Measurements from ENCODE around the gene GH1. TPM values are rescaled to one million over a fixed set of nuclear protein-coding genes. Genes with fewer than 3 reads are reported as not detected.
"Not testable (repeated sequence)": the region's sequence is repeated elsewhere in the genome, so short reads cannot be mapped to it uniquely, and the experiment has no call there.

GH1 gene
- total and polyA plus RNA-seq, 2 experiments from 2014 or later = not detected

DNA sequence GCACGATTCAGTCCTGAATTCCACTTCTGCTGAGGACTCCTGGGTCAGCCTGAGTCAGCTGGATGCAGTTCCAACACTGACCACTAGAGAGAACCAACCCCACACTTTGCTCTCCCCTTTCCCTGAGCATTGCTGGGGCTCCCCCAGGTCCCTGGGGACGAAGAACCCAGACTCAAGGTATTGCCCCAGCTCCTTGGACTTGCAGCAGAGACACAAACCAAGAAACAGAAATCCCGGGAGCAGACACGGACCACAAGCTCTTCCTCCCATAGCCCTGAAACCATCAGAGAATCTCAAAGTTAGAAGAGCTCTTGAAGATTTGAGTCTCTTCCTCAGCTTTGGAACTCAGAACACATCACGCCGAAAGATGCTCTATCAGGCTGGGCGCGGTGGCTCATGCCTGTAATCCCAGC, 678 bp upstream of the GH1 start:
- H3K9me3 ChIP-seq (ENCODE audit: low read depth) = no peaks in the 10 kb centered on the region
- in situ Hi-C loops (cut with MboI) = loop anchor here (25.0 kb wide), 1 partner anchor 368 kb away; no protein-coding TSS in a partner anchor
- H3K36me3 ChIP-seq (ENCODE audit: low read depth) = no peaks in the 10 kb centered on the region
- no peak overlapping the region for H3K27ac ChIP-seq
- no peaks in the 10 kb centered on the region for H3F3A ChIP-seq (ENCODE audit: insufficient read depth)
- no peaks in the 10 kb centered on the region for H3K4me1 ChIP-seq (ENCODE audit: insufficient read depth)
- no peak overlapping the region for H2AFZ ChIP-seq
- no peaks in the 10 kb centered on the region for H4K20me1 ChIP-seq (ENCODE audit: insufficient read depth)
- H3K4me3 ChIP-seq = no peak overlapping the region
- 19 to 25% methylated on average over 8 of the region's 8 CpGs for WGBS, 2 experiments (ENCODE audit: low coverage in 1 of 2, low lambda C conversion rate in 2 of 2, missing lambda C conversion rate in 2 of 2)
- H3K4me2 ChIP-seq (ENCODE audit: unreplicated experiment) = no peak overlapping the region
- H3K9ac ChIP-seq = no peak overlapping the region
- no peaks in the 10 kb centered on the region for H3K9me2 ChIP-seq (ENCODE audit: insufficient read depth)
- peaks cover 13% of the 10 kb centered on the region; the same call in 1 of the 2 replicates for H3K27me3 ChIP-seq (replicated peaks; ENCODE audit: insufficient read depth)
- DNase-seq = peak; percentile 72
- H3K79me2 ChIP-seq (ENCODE audit: insufficient read depth) = no peaks in the 10 kb centered on the region
- no peak for TF ChIP-seq EZH2phosphoT487 (IDR thresholded peaks at IDR 0.05; ENCODE audit: insufficient read depth, low read depth)
- TF ChIP-seq EZH2 (IDR thresholded peaks at IDR 0.05; ENCODE audit: insufficient read depth, poor library complexity, severe bottlenecking) = no peak

GRCh38 chr17:63918305-63918704, 334 bp downstream of the GH1 start:
- Histone ChIP-seq H3K9ac (no peak overlapping the region), H3K27ac (no peak overlapping the region), H3K36me3 (ENCODE audit: low read depth) (no peaks in the 10 kb centered on the region), H3K27me3 (replicated peaks; ENCODE audit: insufficient read depth) (peaks cover 13% of the 10 kb centered on the region; the same call in 1 of the 2 replicates), H3F3A (ENCODE audit: insufficient read depth) (no peaks in the 10 kb centered on the region), H3K4me1 (ENCODE audit: insufficient read depth) (no peaks in the 10 kb centered on the region), H2AFZ (no peak overlapping the region), H3K9me2 (ENCODE audit: insufficient read depth) (no peaks in the 10 kb centered on the region), H3K79me2 (ENCODE audit: insufficient read depth) (no peaks in the 10 kb centered on the region), H3K9me3 (ENCODE audit: low read depth) (no peaks in the 10 kb centered on the region), H4K20me1 (ENCODE audit: insufficient read depth) (no peaks in the 10 kb centered on the region), H3K4me3 (no peak overlapping the region), H3K4me2 (ENCODE audit: unreplicated experiment) (no peak overlapping the region)
- TF ChIP-seq EZH2 (IDR thresholded peaks at IDR 0.05; ENCODE audit: insufficient read depth, poor library complexity, severe bottlenecking) = no peak
- no peak for TF ChIP-seq EZH2phosphoT487 (IDR thresholded peaks at IDR 0.05; ENCODE audit: insufficient read depth, low read depth)
- peak; percentile 30 for DNase-seq
- WGBS, 2 experiments (ENCODE audit: low coverage in 1 of 2, low lambda C conversion rate in 2 of 2, missing lambda C conversion rate in 2 of 2) = 38 to 39% methylated on average over 10 of the region's 10 CpGs
- in situ Hi-C loops (cut with MboI) = loop anchor here (25.0 kb wide), 1 partner anchor 369 kb away; no protein-coding TSS in a partner anchor

GRCh38 chr17:63917646-63918045, 993 bp downstream of the GH1 start:
- Histone ChIP-seq H3K79me2 (ENCODE audit: insufficient read depth) (no peaks in the 10 kb centered on the region), H4K20me1 (ENCODE audit: insufficient read depth) (no peaks in the 10 kb centered on the region), H3K9ac (no peak overlapping the region), H3K27me3 (replicated peaks; ENCODE audit: insufficient read depth) (peaks cover 13% of the 10 kb centered on the region; the same call in 1 of the 2 replicates), H3K4me1 (ENCODE audit: insufficient read depth) (no peaks in the 10 kb centered on the region), H3F3A (ENCODE audit: insufficient read depth) (no peaks in the 10 kb centered on the region), H3K36me3 (ENCODE audit: low read depth) (no peaks in the 10 kb centered on the region), H3K9me2 (ENCODE audit: insufficient read depth) (no peaks in the 10 kb centered on the region), H2AFZ (no peak overlapping the region), H3K27ac (no peak overlapping the region), H3K4me3 (no peak overlapping the region), H3K4me2 (ENCODE audit: unreplicated experiment) (no peak overlapping the region), H3K9me3 (ENCODE audit: low read depth) (no peaks in the 10 kb centered on the region)
- in situ Hi-C loops (cut with MboI) = loop anchor here (25.0 kb wide), 1 partner anchor 370 kb away; no protein-coding TSS in a partner anchor
- no peak for DNase-seq
- TF ChIP-seq EZH2 (IDR thresholded peaks at IDR 0.05; ENCODE audit: insufficient read depth, poor library complexity, severe bottlenecking) (no peak), EZH2phosphoT487 (IDR thresholded peaks at IDR 0.05; ENCODE audit: insufficient read depth, low read depth) (no peak)
- 55 to 58% methylated on average over 11 to 13 of the region's 13 CpGs for WGBS, 2 experiments (ENCODE audit: low coverage in 1 of 2, low lambda C conversion rate in 2 of 2, missing lambda C conversion rate in 2 of 2)

DNA sequence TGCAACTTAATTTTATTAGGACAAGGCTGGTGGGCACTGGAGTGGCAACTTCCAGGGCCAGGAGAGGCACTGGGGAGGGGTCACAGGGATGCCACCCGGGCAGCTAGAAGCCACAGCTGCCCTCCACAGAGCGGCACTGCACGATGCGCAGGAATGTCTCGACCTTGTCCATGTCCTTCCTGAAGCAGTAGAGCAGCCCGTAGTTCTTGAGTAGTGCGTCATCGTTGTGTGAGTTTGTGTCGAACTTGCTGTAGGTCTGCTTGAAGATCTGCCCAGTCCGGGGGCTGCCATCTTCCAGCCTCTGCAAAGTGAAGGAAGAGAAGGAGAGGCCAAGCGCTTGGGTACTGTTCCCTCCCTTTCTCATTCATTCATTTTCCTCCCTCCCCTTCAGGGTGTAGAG, 1.4 kb downstream of the GH1 start:
- not testable (repeated sequence) for H3K27ac ChIP-seq; H3K4me2 ChIP-seq (ENCODE audit: unreplicated experiment); H3K79me2 ChIP-seq (ENCODE audit: insufficient read depth); H3K9me2 ChIP-seq (ENCODE audit: insufficient read depth); H3F3A ChIP-seq (ENCODE audit: insufficient read depth); DNase-seq; H3K9ac ChIP-seq; H3K4me1 ChIP-seq (ENCODE audit: insufficient read depth); H4K20me1 ChIP-seq (ENCODE audit: insufficient read depth); H3K36me3 ChIP-seq (ENCODE audit: low read depth); H2AFZ ChIP-seq; H3K4me3 ChIP-seq; H3K9me3 ChIP-seq (ENCODE audit: low read depth)
- peaks cover 13% of the 10 kb centered on the region; the same call in 1 of the 2 replicates for H3K27me3 ChIP-seq (replicated peaks; ENCODE audit: insufficient read depth)
- 81 to 88% methylated on average over 11 of the region's 11 CpGs for WGBS, 2 experiments (ENCODE audit: low coverage in 1 of 2, low lambda C conversion rate in 2 of 2, missing lambda C conversion rate in 2 of 2)
- in situ Hi-C loops (cut with MboI) = loop anchor here (25.0 kb wide), 1 partner anchor 370 kb away; no protein-coding TSS in a partner anchor

Data from GM23248 (cell line).